HG02973 (cell line): Measurements from ENCODE around the gene LIN9.

Experiments
- ATAC-seq: cut with Tn5 transposase; IDR thresholded peaks from one replicate; pipeline ENCODE4 v1.9.1; 2021; ENCODE audit warnings: moderate library complexity; ENCODE audit not compliant: unreplicated experiment

Gene LIN9

DNA sequence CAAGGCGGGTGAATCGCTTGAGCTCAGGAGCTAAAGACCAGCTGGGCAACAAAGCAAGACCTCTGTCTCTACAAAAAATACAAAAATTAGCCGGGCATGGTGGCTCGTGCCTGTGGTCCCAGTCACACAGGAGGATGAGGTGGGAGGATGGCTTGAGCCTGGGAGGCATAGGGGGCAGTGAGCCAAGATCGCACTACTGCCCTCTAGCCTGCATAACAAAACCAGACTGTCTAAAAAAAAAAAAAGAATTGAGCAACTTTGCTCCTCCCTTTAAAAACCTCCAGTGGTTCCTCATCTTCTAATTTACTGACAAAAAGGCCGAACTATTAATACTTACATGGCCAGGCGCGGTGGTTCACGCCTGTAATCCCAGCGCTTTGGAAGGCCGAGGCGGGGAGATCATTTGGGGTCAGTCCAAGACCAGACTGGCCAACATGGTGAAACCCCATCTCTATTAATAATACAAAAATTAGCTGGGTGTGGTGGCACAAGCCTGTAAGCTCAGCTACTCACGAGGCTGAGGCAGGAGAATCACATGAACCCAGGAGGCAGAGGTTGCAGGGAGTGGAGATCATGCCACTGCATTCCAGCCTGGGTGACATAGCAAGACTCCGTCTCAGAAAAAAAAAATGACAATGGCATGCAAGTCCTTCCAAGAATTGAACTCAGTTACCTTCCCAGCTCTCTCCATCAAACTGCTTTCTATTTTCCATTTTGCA lies 126.8 kb downstream of the LIN9 start:
- no peak for ATAC-seq
